HG03064 (cell line): ENCODE results near the gene NUP210.

Experiments
- ATAC-seq: cut with Tn5 transposase; IDR thresholded peaks from one replicate; pipeline ENCODE4 v1.9.1; 2021; ENCODE audit warnings: low read depth; ENCODE audit not compliant: unreplicated experiment

The NUP210 gene

GRCh38 chr3:13299531-13300155, 120.5 kb downstream of the NUP210 start:
- no peak for ATAC-seq

DNA sequence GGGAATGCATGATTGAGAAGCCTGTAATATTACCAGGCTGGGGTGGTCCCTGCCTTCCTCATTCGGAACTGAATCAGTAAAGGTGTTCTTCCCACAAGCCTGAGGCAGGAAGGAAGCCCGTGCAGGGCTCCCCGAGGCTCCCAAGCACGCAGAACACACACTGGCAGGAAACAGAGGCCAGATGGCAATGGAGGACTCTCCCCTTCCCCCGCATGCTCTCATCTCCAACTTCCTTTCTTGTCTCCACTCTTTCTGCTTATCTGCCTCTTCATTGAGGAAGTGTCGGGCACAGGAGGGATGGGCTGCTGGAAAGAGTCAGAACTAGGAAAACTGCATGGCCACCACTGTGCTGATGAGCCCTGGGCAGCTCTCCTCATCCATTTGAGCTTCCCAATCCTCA, 123.5 kb downstream of the NUP210 start:
- no peak for ATAC-seq

- ATAC-seq, result no peak
These were observed 125.4 kb downstream of the NUP210 start for GRCh38 chr3:13294442-13295351.

DNA sequence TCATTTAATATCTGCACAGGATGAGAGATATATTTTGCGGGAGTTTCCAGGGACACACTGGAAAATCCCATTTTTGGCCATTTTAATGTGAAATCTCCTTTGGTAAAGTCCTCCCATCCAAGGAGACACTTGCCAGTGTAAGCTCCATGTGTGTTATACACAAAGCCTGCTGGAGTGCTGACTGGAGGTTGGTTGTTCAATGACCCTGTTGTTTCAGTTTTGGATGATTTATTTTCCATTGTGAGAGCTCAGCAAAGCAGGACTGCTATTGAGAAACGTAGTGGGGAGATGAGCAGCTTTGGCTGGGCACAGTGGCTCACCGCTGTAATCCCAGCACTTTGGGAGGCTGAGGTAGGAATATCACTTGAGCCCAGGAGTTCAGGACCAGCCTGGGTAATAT, 127.7 kb downstream of the NUP210 start:
- ATAC-seq, result no peak

DNA sequence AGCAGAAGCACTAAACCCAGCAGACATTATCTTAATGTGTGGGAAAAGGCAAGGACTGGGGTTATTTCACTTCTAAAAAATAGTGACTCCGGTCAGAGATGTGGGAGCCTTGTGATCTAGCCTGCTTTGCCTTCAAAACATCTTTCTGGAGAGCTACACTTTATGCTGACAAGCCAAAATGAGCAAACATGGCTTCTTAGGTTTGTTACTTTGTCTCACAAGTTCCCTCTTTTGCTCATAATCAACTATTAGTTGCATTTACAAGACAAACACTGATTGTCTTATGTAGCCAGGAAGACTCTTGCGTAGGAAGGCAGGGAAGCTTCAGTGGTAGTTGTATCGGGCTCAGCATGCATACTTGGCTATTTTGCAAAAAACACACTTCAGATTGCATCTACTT, 129.2 kb downstream of the NUP210 start:
- no peak for ATAC-seq

DNA sequence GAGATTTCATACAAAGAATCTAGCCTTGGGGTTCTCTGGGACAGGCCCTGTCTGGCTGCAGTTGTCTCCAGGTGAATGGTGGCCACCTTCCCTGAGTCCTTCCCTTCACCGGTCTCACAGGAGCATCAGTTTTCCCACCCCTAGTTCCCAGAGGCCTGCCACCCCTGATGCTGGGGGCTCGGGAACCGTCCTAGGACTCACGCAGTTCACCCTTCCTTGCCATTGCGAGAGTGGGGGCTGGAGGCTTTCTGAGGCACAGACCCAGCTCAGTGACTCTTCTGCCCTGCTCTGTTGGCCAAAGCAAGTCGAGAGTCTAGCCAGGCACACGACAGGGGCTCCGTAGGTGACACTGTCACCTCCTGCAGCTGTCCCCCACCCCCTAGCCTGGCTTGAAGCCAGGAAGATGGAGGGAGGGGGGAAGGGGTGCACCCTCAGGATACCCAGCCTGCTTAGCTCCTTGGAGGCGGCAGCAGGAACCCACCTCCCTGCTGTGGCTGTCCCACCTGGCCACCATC, 130.3 kb downstream of the NUP210 start:
- no peak for ATAC-seq

GRCh38 chr3:13288732-13289718, 131.1 kb downstream of the NUP210 start:
- ATAC-seq, result no peak

- no peak for ATAC-seq
These were observed 132.3 kb downstream of the NUP210 start for GRCh38 chr3:13287833-13288232.

- no peak for ATAC-seq
These were observed 133.2 kb downstream of the NUP210 start for GRCh38 chr3:13286873-13287272.

DNA sequence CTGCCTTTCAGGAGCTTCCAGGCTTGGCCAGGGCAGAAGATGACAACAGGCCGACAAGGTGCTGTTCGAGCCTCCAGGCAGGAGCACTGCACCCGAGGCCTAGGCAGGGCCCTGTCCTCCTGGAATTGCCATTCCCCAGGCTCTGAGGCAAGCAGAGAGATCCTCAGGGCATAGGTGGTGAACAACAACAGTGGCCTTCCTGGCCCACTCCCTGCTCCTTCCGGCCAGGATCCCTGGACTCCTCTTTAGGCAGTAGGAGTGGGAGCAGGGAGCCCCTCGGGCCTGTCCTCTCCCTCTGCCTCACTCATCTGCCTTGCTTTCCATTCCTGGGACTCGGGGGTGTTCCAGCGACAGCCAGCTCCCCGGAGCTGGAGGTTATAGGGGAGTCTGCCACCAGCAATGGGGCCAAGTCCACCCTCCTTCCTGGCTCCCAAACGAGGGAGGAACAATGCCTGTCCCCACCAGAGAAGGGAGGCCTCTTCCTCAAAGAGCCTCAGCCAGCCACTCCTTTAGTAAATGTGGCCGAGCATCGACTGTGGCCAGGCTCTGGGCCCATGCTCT, 135.0 kb downstream of the NUP210 start:
- no peak for ATAC-seq

DNA sequence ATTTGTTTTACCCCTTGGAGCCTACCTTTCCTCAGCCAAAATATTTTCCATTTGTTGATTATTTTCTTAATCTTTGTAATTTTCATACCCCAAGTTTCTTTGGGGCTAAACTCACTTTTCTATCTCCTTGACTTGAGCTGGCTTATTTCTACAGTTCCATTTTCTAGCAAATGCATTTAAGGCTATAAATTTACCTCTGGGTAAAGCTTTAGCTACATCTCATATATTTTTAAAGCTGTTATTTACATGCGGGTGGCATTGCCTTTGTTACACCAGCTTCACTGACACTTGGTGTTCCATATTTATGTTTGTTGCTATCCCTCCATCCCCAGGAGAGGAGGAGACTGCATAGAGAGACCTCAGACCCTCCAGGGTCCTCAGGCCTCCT, 136.3 kb downstream of the NUP210 start:
- no peak for ATAC-seq

DNA sequence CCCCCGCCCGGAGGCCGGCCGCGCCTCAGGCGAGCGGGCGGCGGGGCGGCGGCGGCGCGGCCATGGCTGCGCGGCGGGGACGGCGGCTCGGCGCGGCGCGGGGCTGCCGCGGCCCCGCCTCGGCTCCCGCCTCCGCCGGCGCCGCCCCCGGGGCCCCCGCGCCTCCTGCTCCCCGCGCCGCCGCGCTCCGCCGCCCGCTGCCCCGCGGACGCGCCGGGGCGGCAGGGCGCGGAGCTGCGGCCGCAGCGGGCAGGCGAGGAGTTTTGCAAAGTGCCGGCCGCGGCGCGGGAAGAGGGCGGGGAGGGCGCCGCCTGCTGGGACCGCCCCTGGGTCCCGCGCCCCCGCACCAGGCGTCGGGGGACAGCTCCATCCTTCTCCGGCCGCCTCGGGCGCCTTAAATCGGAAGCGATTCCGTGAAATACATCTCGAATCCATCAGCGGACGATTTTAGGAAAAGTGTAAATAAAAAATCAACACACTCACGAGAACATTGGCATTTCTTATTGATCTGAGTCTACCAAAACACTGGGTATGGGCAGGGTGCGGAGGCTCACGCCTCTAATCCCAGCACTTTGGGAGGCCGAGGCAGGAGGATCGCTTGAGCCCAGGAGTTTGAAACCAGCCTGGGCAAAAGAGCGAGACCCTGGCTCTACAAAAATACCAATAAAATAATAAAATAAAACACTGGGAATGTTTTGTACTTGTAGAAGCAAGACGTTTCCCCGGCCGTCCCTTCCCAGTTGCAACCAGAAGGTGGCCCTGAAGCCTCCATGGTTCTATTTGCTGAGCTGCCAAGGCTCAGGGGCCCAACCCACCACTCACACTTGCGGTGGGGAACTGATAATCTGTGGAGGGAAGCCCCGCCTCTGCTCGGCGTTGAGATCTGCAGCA, 136.9 kb downstream of the NUP210 start:
- ATAC-seq, result no peak

DNA sequence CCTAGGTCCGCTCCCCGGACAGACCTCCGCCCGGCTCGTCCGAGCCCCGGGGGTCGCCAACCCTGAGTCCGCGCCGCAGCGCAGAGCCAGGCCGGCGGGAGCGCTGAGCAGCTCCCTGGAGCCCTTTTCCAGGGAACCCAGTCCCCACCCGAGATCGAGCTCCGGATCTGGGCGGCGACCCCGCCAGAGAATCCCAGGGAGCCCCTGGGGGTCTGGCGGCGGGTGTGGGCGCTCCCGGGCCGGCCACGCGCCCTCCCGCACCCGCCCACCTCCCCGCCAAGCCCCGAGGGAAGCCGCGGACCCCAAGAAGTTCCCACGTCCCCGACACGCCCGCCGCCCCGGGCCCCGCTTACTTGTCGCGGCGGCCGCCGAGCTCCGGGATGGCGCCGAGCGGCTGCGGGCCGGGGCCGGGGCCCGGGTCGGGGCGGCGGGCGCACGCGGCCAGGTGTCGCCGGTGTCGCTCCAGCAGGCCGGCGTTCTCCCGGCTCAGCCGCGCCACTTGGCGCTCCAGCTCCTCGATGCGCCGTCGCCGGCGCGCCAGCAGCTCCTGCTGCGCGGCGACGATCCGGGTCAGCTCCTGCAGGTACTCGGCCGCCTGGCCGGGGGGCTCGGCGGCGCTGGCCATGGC, 137.7 kb downstream of the NUP210 start:
- ATAC-seq, result no peak

GRCh38 chr3:13281507-13282357, 138.4 kb downstream of the NUP210 start:
- no peak for ATAC-seq

GRCh38 chr3:13280811-13281506, 139.2 kb downstream of the NUP210 start:
- ATAC-seq, result no peak

DNA sequence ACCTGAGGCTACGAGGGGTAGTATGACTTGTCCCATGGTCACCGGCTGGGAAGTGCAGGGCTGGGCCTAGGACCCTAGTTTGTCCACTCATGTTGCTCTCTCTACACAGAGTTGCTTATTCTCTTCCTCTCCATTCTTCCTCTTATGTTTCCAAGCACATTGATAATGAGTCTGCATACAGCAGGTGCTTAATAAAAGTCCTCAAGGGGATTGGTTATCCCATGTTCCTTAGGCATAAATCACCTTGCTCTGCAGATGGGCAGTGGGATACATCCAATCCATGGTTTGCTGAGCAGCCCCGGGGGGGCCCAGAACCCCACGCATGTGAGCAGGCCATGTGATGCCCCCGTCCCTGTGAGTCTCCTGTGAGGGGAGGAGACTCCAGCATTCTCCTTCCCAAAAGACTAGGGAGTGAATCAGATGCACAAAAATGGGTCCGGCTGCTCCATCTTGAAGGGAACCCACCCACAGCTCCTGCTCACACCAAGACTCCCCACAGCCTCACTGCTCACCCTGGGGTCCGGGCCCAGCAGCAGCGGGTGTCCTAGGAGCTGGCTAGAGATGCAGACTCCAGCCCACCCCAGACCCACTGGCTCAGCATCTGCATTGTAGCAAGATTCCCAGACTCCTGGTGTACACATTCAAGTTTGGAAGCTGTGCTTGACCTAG, 139.9 kb downstream of the NUP210 start:
- no peak for ATAC-seq

GRCh38 chr3:13279532-13279910, 140.6 kb downstream of the NUP210 start:
- no peak for ATAC-seq
